NCI-H1092 (cell line): ENCODE data around the gene THAP3.
A peak's percentile ranks its signal among the peaks of the same experiment; 100 is the strongest.
"Not testable (repeated sequence)": the region's sequence is repeated elsewhere in the genome, so short reads cannot be mapped to it uniquely, and the experiment has no call there.

Experiments
- DNase-seq: peaks from one replicate; lab custom pipeline; 2025; lab: John Stamatoyannopoulos, UW

The THAP3 gene

GRCh38 chr1:6591222-6591621 is 33.4 kb upstream of the THAP3 start:
- no peak for DNase-seq

- no peak for DNase-seq
These were observed 33.0 kb upstream of the THAP3 start for GRCh38 chr1:6591644-6592043.

GRCh38 chr1:6592441-6592840 is 32.2 kb upstream of the THAP3 start:
- DNase-seq, result no peak

- no peak for DNase-seq
These were observed 31.6 kb upstream of the THAP3 start for GRCh38 chr1:6592865-6593593.

- no peak for DNase-seq
These were observed 30.9 kb upstream of the THAP3 start for GRCh38 chr1:6593810-6594209.

GRCh38 chr1:6594977-6595740 is 29.5 kb upstream of the THAP3 start:
- no peak for DNase-seq

- DNase-seq, result no peak
These were observed 28.3 kb upstream of the THAP3 start for GRCh38 chr1:6596351-6596750.

- no peak for DNase-seq
These were observed 27.5 kb upstream of the THAP3 start for GRCh38 chr1:6596886-6597776.

- DNase-seq, result no peak
These were observed 26.9 kb upstream of the THAP3 start for GRCh38 chr1:6597777-6598131.

- DNase-seq, result no peak
These were observed 25.3 kb upstream of the THAP3 start for GRCh38 chr1:6599141-6599975.

GRCh38 chr1:6599991-6600390 is 24.7 kb upstream of the THAP3 start:
- not testable (repeated sequence) for DNase-seq

- no peak for DNase-seq
These were observed 24.1 kb upstream of the THAP3 start for GRCh38 chr1:6600410-6601048.

- DNase-seq, result no peak
These were observed 23.4 kb upstream of the THAP3 start for GRCh38 chr1:6601049-6601922.

GRCh38 chr1:6601923-6602668 is 22.6 kb upstream of the THAP3 start:
- DNase-seq, result peak; percentile 80

- peak; percentile 77 for DNase-seq
These were observed 21.9 kb upstream of the THAP3 start, which contains the start of gene KLHL21 for GRCh38 chr1:6602669-6603237. KLHL21 (minus strand) TSS chr1:6602869; CDS start chr1:6602817, 52 bp downstream.

- DNase-seq, result no peak
These were observed 21.3 kb upstream of the THAP3 start for GRCh38 chr1:6603238-6603914.

- no peak for DNase-seq
These were observed 20.6 kb upstream of the THAP3 start for GRCh38 chr1:6603915-6604558.
